HepG2 (cell line): Measurements from ENCODE around the gene SLC38A3. TPM values are rescaled to one million over a fixed set of nuclear protein-coding genes. Genes with fewer than 3 reads are reported as not detected.

Experiments used
- ATF7-NPFF ChIP-seq: sonication (generic); formaldehyde crosslinking; IDR thresholded peaks from 2 replicates; pipeline ENCODE4 v1.8.1; 2023; ENCODE audit warnings: mild to moderate bottlenecking, low read depth, missing genetic modification reagents, moderate library complexity
- EEA1 ChIP-seq: sonication (generic); formaldehyde crosslinking; IDR thresholded peaks from 2 replicates; pipeline ENCODE4 v1.5.1; 2020; ENCODE audit warnings: mild to moderate bottlenecking, missing genetic modification reagents, borderline replicate concordance
- EP300 ChIP-seq, 3 experiments: sonication (generic) in 1 of 3; formaldehyde crosslinking in 1 of 3; IDR thresholded peaks; 2 replicates each; pipeline versions ENCODE4 v1.5.1 to v1.6.1; 2011 to 2020; ENCODE audit warnings: low read depth in 2 of 3, low read length in 2 of 3, borderline replicate concordance in 1 of 3, improper control_type of control experiment in 1 of 3, mild to moderate bottlenecking in 1 of 3, missing genetic modification reagents in 1 of 3, moderate library complexity in 1 of 3
- HNF4G ChIP-seq, 2 experiments: sonication (generic) in 1 of 2; formaldehyde crosslinking in 1 of 2; IDR thresholded peaks; 2 replicates each; pipeline versions ENCODE4 v1.4.0 to v1.6.1; 2011 to 2020; ENCODE audit warnings: borderline replicate concordance in 2 of 2, low read depth in 2 of 2, mild to moderate bottlenecking in 2 of 2, low read length in 1 of 2, missing genetic modification reagents in 1 of 2, moderate library complexity in 1 of 2
- RAD21 ChIP-seq: fragments of 450-650 bp; formaldehyde crosslinking; IDR thresholded peaks from 2 replicates; pipeline ENCODE4 v1.5.0; 2020; ENCODE audit warnings: mild to moderate bottlenecking
- ZFP82 ChIP-seq: sonication (generic); formaldehyde crosslinking; IDR thresholded peaks from 2 replicates; pipeline ENCODE4 v1.5.1; 2020; ENCODE audit warnings: mild to moderate bottlenecking, missing genetic modification reagents, borderline replicate concordance
- ZNF33B ChIP-seq: sonication (generic); formaldehyde crosslinking; IDR thresholded peaks from 2 replicates; pipeline ENCODE4 v1.5.1; 2020; ENCODE audit warnings: mild to moderate bottlenecking, missing genetic modification reagents
- polyA plus RNA-seq, 8 experiments: library from polyadenylated mRNA; depleted of rRNA in 3 of 8; stranded (reverse) in 7 of 8; unstranded in 1 of 8; fragments of >200 nt; fragmentation: Illumina TruSeq in 4 of 8; extraction: Trizol in 4 of 8; gene quantifications; 2 replicates each; pipeline versions ENCODE4 v1.2.1 to v1.2.3, GENCODE V29; 2011 to 2016; ENCODE audit warnings: low read depth in 4 of 8, missing spikeins in 1 of 8, mixed read lengths in 1 of 8; ENCODE audit not compliant: insufficient read depth in 1 of 8
- total RNA-seq, 5 experiments: library from RNA; depleted of rRNA; stranded (reverse); fragments of >200 nt; fragmentation: Illumina TruSeq; extraction: Trizol; gene quantifications; 2 replicates each; pipeline ENCODE4 v1.2.3, GENCODE V29; 2016; ENCODE audit warnings: low read depth in 1 of 5
- TF ChIP-seq, protein P1 (sequence below): sonication (generic); formaldehyde crosslinking; IDR thresholded peaks from 2 replicates; pipeline ENCODE4 v1.4.0; 2020; ENCODE audit warnings: mild to moderate bottlenecking, missing genetic modification reagents
- TF ChIP-seq, protein P2 (sequence below): sonication (generic); formaldehyde crosslinking; IDR thresholded peaks from 2 replicates; pipeline ENCODE4 v1.4.0; 2020; ENCODE audit warnings: missing genetic modification reagents
- TF ChIP-seq, protein P3 (sequence below): sonication (generic); formaldehyde crosslinking; IDR thresholded peaks from 2 replicates; pipeline ENCODE4 v1.4.0; 2020; ENCODE audit warnings: missing genetic modification reagents
- TF ChIP-seq, protein P4 (sequence below): sonication (generic); formaldehyde crosslinking; IDR thresholded peaks from 2 replicates; pipeline ENCODE4 v1.5.0; 2020; ENCODE audit warnings: missing genetic modification reagents, mild to moderate bottlenecking, borderline replicate concordance
- TF ChIP-seq, protein P5 (sequence below), 2 experiments: fragments of 450-650 bp in 1 of 2; sonication (generic) in 1 of 2; formaldehyde crosslinking; IDR thresholded peaks; 2 replicates each; pipeline versions ENCODE4 v1.5.0 to v1.8.0; 2020 to 2022; ENCODE audit warnings: mild to moderate bottlenecking in 1 of 2, missing genetic modification reagents in 1 of 2

The SLC38A3 gene
- total and polyA plus RNA-seq, 2 of the 13 experiments (the other 11 are each of a cell fraction or from before 2014, with no cell fraction given), result 29.8 to 164 TPM

DNA sequence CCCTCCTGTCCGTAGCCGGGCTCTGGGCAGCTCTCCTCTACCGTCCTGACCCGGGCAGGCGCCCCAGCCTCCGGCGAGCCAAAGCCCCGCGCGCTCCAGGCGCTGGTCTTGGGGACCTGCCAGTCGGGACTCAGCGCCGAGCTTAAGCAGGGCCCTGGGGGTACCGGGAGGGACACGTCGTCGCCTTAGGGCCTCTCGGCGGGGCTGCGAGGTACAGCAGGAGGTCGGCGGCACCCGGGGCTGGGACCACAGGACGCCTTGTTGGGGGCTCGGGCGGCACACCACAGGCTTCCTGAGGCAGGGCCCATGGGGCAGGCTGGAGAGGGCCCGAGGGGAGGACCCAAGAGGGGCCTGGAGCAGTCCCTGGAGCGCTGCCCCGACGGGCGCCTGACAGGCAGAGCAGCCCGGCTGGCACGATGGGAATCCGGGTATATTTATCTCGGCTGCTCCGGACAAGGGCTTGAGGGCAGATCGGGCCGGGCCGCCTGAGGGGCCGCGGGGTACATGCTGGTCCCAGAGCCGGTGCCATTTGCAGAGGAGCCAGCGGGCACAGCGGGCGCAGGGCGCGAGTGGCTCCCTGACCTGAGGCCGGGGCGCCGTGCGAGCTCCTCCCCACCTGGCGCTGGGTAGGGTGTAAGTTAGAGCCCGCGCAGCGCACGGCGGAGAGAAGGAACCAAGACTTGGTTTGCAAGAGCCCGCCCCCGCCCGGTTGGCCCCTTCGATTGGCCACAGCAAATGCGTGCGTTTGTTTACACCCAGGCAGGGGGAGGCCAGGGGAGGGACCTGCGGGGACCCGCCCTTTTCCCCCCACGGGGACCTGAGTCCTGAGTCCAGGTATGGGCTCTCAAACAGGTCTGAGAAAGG, 574 bp downstream of the SLC38A3 start (continued):
- TF ChIP-seq, protein P1, sequence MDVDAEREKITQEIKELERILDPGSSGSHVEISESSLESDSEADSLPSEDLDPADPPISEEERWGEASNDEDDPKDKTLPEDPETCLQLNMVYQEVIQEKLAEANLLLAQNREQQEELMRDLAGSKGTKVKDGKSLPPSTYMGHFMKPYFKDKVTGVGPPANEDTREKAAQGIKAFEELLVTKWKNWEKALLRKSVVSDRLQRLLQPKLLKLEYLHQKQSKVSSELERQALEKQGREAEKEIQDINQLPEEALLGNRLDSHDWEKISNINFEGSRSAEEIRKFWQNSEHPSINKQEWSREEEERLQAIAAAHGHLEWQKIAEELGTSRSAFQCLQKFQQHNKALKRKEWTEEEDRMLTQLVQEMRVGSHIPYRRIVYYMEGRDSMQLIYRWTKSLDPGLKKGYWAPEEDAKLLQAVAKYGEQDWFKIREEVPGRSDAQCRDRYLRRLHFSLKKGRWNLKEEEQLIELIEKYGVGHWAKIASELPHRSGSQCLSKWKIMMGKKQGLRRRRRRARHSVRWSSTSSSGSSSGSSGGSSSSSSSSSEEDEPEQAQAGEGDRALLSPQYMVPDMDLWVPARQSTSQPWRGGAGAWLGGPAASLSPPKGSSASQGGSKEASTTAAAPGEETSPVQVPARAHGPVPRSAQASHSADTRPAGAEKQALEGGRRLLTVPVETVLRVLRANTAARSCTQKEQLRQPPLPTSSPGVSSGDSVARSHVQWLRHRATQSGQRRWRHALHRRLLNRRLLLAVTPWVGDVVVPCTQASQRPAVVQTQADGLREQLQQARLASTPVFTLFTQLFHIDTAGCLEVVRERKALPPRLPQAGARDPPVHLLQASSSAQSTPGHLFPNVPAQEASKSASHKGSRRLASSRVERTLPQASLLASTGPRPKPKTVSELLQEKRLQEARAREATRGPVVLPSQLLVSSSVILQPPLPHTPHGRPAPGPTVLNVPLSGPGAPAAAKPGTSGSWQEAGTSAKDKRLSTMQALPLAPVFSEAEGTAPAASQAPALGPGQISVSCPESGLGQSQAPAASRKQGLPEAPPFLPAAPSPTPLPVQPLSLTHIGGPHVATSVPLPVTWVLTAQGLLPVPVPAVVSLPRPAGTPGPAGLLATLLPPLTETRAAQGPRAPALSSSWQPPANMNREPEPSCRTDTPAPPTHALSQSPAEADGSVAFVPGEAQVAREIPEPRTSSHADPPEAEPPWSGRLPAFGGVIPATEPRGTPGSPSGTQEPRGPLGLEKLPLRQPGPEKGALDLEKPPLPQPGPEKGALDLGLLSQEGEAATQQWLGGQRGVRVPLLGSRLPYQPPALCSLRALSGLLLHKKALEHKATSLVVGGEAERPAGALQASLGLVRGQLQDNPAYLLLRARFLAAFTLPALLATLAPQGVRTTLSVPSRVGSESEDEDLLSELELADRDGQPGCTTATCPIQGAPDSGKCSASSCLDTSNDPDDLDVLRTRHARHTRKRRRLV (CRISPR knock-in tag), result peak; percentile 35; the same call in 1 of the 2 replicates
- 0 out of 4 replicates have a peak, but pooled peaks of 1 of the 2 experiments have one; percentile 24 for TF ChIP-seq EP300 (IDR thresholded peaks at IDR 0.05; ENCODE audit: low read depth in 2 of 2, low read length in 2 of 2)
- TF ChIP-seq EP300 (CRISPR knock-in tag; IDR thresholded peaks at IDR 0.05; ENCODE audit: borderline replicate concordance), result no peak
- TF ChIP-seq ATF7-NPFF (CRISPR knock-in tag), result 0 out of 2 replicates have a peak, but pooled peaks have one; percentile 28
- TF ChIP-seq HNF4G (IDR thresholded peaks at IDR 0.05; ENCODE audit: borderline replicate concordance, low read depth, low read length), result peak; percentile 5; the same call in 1 of the 2 replicates
- no peak for TF ChIP-seq HNF4G (CRISPR knock-in tag; IDR thresholded peaks at IDR 0.05; ENCODE audit: borderline replicate concordance, low read depth)
- peak; percentile 97 for TF ChIP-seq ZFP82 (CRISPR knock-in tag)
- TF ChIP-seq, protein P2, sequence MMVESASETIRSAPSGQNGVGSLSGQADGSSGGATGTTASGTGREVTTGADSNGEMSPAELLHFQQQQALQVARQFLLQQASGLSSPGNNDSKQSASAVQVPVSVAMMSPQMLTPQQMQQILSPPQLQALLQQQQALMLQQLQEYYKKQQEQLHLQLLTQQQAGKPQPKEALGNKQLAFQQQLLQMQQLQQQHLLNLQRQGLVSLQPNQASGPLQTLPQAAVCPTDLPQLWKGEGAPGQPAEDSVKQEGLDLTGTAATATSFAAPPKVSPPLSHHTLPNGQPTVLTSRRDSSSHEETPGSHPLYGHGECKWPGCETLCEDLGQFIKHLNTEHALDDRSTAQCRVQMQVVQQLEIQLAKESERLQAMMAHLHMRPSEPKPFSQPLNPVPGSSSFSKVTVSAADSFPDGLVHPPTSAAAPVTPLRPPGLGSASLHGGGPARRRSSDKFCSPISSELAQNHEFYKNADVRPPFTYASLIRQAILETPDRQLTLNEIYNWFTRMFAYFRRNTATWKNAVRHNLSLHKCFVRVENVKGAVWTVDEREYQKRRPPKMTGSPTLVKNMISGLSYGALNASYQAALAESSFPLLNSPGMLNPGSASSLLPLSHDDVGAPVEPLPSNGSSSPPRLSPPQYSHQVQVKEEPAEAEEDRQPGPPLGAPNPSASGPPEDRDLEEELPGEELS (CRISPR knock-in tag), result peak; percentile 78
- TF ChIP-seq RAD21, result 0 out of 2 replicates have a peak, but pooled peaks have one; percentile 43
- TF ChIP-seq, protein P3, sequence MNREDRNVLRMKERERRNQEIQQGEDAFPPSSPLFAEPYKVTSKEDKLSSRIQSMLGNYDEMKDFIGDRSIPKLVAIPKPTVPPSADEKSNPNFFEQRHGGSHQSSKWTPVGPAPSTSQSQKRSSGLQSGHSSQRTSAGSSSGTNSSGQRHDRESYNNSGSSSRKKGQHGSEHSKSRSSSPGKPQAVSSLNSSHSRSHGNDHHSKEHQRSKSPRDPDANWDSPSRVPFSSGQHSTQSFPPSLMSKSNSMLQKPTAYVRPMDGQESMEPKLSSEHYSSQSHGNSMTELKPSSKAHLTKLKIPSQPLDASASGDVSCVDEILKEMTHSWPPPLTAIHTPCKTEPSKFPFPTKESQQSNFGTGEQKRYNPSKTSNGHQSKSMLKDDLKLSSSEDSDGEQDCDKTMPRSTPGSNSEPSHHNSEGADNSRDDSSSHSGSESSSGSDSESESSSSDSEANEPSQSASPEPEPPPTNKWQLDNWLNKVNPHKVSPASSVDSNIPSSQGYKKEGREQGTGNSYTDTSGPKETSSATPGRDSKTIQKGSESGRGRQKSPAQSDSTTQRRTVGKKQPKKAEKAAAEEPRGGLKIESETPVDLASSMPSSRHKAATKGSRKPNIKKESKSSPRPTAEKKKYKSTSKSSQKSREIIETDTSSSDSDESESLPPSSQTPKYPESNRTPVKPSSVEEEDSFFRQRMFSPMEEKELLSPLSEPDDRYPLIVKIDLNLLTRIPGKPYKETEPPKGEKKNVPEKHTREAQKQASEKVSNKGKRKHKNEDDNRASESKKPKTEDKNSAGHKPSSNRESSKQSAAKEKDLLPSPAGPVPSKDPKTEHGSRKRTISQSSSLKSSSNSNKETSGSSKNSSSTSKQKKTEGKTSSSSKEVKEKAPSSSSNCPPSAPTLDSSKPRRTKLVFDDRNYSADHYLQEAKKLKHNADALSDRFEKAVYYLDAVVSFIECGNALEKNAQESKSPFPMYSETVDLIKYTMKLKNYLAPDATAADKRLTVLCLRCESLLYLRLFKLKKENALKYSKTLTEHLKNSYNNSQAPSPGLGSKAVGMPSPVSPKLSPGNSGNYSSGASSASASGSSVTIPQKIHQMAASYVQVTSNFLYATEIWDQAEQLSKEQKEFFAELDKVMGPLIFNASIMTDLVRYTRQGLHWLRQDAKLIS (CRISPR knock-in tag), result peak; percentile 54; the same call in 1 of the 2 replicates
- TF ChIP-seq, protein P4, sequence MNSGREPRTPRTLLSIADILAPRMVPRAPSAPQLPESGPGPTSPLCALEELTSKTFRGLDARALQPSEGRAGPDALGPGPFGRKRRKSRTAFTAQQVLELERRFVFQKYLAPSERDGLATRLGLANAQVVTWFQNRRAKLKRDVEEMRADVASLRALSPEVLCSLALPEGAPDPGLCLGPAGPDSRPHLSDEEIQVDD, result peak; percentile 38; the same call in 1 of the 2 replicates
- TF ChIP-seq, protein P5, sequence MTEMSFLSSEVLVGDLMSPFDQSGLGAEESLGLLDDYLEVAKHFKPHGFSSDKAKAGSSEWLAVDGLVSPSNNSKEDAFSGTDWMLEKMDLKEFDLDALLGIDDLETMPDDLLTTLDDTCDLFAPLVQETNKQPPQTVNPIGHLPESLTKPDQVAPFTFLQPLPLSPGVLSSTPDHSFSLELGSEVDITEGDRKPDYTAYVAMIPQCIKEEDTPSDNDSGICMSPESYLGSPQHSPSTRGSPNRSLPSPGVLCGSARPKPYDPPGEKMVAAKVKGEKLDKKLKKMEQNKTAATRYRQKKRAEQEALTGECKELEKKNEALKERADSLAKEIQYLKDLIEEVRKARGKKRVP (CRISPR knock-in tag; IDR thresholded peaks at IDR 0.05), result 0 out of 4 replicates have a peak, but pooled peaks of 1 of the 2 experiments have one; percentile 15
- TF ChIP-seq EEA1 (CRISPR knock-in tag), result 0 out of 2 replicates have a peak, but pooled peaks have one; percentile 32
- TF ChIP-seq ZNF33B (CRISPR knock-in tag), result no peak
